ENCODE results near the gene SFTPB. TPM values are rescaled to one million over a fixed set of nuclear protein-coding genes. Genes with fewer than 3 reads are reported as not detected.

The SFTPB gene
- total RNA-seq, 2 experiments from 2014 or later, result not detected

- DNase-seq (ENCODE audit: low spot score), result no peak
- no peak overlapping the region for H3K27ac ChIP-seq (ENCODE audit: low read depth, low read length, poor library complexity, severe bottlenecking)
- no peak for TF ChIP-seq CTCF (conservative IDR thresholded peaks at IDR 0.05; ENCODE audit: low read length)
- no peak for TF ChIP-seq EZH2phosphoT487 (IDR thresholded peaks at IDR 0.05; ENCODE audit: borderline replicate concordance, low read depth, low read length)
- H3K4me1 ChIP-seq (ENCODE audit: insufficient read depth, low read length, poor library complexity, severe bottlenecking), result no peaks in the 10 kb centered on the region
- no peaks in the 10 kb centered on the region for H4K20me1 ChIP-seq (ENCODE audit: insufficient read depth, low read length)
- ChIA-PET CTCF (ENCODE audit: unreplicated experiment) (no interaction called here), POLR2A (interaction anchor here (0.6 kb wide), 1 partner anchor 618 kb away, joined by 4 read pairs; no protein-coding TSS in a partner anchor)
- no peaks in the 10 kb centered on the region for H3K79me2 ChIP-seq (ENCODE audit: insufficient read depth, low read depth, low read length)
- no peak overlapping the region for H2AFZ ChIP-seq (ENCODE audit: low read length)
- intact Hi-C loops (cut with micrococcal nuclease; ENCODE audit: unreplicated experiment), result no loop called here
- H3K9me3 ChIP-seq (ENCODE audit: low read length), result no peaks in the 10 kb centered on the region
- no peak overlapping the region for H3K4me3 ChIP-seq (ENCODE audit: low read depth, low read length, poor library complexity, severe bottlenecking)
- H3K9me2 ChIP-seq (ENCODE audit: insufficient read depth, low read length), result no peaks in the 10 kb centered on the region
- no peak overlapping the region for H3K4me2 ChIP-seq (ENCODE audit: low read length)
- no peaks in the 10 kb centered on the region for H3K36me3 ChIP-seq (ENCODE audit: insufficient read depth, low read length)
- no TSS peak for BruUV-seq (replicated peaks)
Observed at GRCh38 chr2:85682378-85682777, 14.4 kb upstream of the SFTPB start.

GRCh38 chr2:85681776-85682175 is 13.8 kb upstream of the SFTPB start:
- Histone ChIP-seq H3K79me2 (ENCODE audit: insufficient read depth, low read depth, low read length) (no peaks in the 10 kb centered on the region), H3K27ac (ENCODE audit: low read depth, low read length, poor library complexity, severe bottlenecking) (no peak overlapping the region), H3K9me2 (ENCODE audit: insufficient read depth, low read length) (no peaks in the 10 kb centered on the region), H3K9me3 (ENCODE audit: low read length) (no peaks in the 10 kb centered on the region), H3K4me3 (ENCODE audit: low read depth, low read length, poor library complexity, severe bottlenecking) (no peak overlapping the region), H3K36me3 (ENCODE audit: insufficient read depth, low read length) (no peaks in the 10 kb centered on the region), H4K20me1 (ENCODE audit: insufficient read depth, low read length) (no peaks in the 10 kb centered on the region), H3K4me1 (ENCODE audit: insufficient read depth, low read length, poor library complexity, severe bottlenecking) (no peaks in the 10 kb centered on the region), H3K4me2 (ENCODE audit: low read length) (no peak overlapping the region), H2AFZ (ENCODE audit: low read length) (no peak overlapping the region)
- ChIA-PET CTCF (ENCODE audit: unreplicated experiment) (no interaction called here), POLR2A (no interaction called here)
- intact Hi-C loops (cut with micrococcal nuclease; ENCODE audit: unreplicated experiment), result no loop called here
- TF ChIP-seq CTCF (conservative IDR thresholded peaks at IDR 0.05; ENCODE audit: low read length) (no peak), EZH2phosphoT487 (IDR thresholded peaks at IDR 0.05; ENCODE audit: borderline replicate concordance, low read depth, low read length) (no peak)
- DNase-seq (ENCODE audit: low spot score), result no peak
- no TSS peak for BruUV-seq (replicated peaks)

DNA sequence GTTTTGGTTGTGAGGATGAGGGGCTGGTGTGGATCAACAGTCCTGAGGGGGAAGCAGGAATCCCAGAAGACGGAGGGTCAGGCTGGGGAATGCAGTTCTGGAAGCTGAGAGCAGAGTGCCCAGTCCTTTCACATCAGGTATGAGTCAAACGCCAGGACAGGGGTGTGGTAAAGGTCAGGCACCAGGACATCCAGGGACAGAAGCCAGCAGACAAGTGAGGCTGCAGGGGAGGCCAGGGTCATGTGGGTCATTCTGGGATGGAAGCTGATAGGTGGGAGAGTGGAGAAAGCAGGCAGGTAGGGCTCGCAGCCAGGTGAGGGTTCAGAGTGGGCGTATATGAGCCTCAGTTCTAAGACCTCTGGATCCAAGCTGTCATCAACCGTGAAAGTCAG is 13.4 kb upstream of the SFTPB start:
- CTCF ChIA-PET (ENCODE audit: unreplicated experiment), result no interaction called here
- POLR2A ChIA-PET, result no interaction called here
- BruUV-seq (replicated peaks), result no TSS peak
- Histone ChIP-seq H3K4me1 (ENCODE audit: insufficient read depth, low read length, poor library complexity, severe bottlenecking) (no peaks in the 10 kb centered on the region), H4K20me1 (ENCODE audit: insufficient read depth, low read length) (no peaks in the 10 kb centered on the region), H3K4me3 (ENCODE audit: low read depth, low read length, poor library complexity, severe bottlenecking) (no peak overlapping the region), H3K4me2 (ENCODE audit: low read length) (no peak overlapping the region), H3K9me3 (ENCODE audit: low read length) (no peaks in the 10 kb centered on the region), H3K79me2 (ENCODE audit: insufficient read depth, low read depth, low read length) (no peaks in the 10 kb centered on the region), H2AFZ (ENCODE audit: low read length) (no peak overlapping the region), H3K27ac (ENCODE audit: low read depth, low read length, poor library complexity, severe bottlenecking) (no peak overlapping the region), H3K36me3 (ENCODE audit: insufficient read depth, low read length) (no peaks in the 10 kb centered on the region), H3K9me2 (ENCODE audit: insufficient read depth, low read length) (no peaks in the 10 kb centered on the region)
- intact Hi-C loops (cut with micrococcal nuclease; ENCODE audit: unreplicated experiment), result no loop called here
- DNase-seq (ENCODE audit: low spot score), result no peak
- TF ChIP-seq EZH2phosphoT487 (IDR thresholded peaks at IDR 0.05; ENCODE audit: borderline replicate concordance, low read depth, low read length), result no peak
- no peak for TF ChIP-seq CTCF (conservative IDR thresholded peaks at IDR 0.05; ENCODE audit: low read length)
